BLaER1 treated with 17β-estradiol and CSF1 and Interleukin-3, amounts not matched to agents 10 nM and 100 nM (cell line): Measurements from ENCODE around the gene CRYZL1.
A peak's percentile ranks its signal among the peaks of the same experiment; 100 is the strongest.

Source experiments
- H3K27ac ChIP-seq, 11 experiments: shearing (Covaris generic); formaldehyde crosslinking; 2 replicates each; pipeline ENCODE4 v1.8.1; 2022
- H3K27me3 ChIP-seq, 11 experiments: shearing (Covaris generic); formaldehyde crosslinking; 2 replicates each; pipeline ENCODE4 v1.8.1; 2022
- H3K36me3 ChIP-seq, 11 experiments: shearing (Covaris generic); formaldehyde crosslinking; 2 replicates each; pipeline ENCODE4 v1.8.1; 2022
- H3K4me1 ChIP-seq, 10 experiments: shearing (Covaris generic); formaldehyde crosslinking; 2 replicates each; pipeline ENCODE4 v1.8.1; 2022
- H3K4me2 ChIP-seq, 11 experiments: shearing (Covaris generic); formaldehyde crosslinking; 2 replicates each; pipeline ENCODE4 v1.8.1; 2022
- H3K4me3 ChIP-seq, 10 experiments: shearing (Covaris generic); formaldehyde crosslinking; 2 replicates each; pipeline ENCODE4 v1.8.1; 2022
- H3K9ac ChIP-seq, 11 experiments: shearing (Covaris generic); formaldehyde crosslinking; 2 replicates each; pipeline ENCODE4 v1.8.1; 2022
- H3K9me3 ChIP-seq, 11 experiments: shearing (Covaris generic); formaldehyde crosslinking; replicated peaks in 1 of 11; 2 replicates each; pipeline ENCODE4 v1.8.1; 2022
- H4K20me1 ChIP-seq, 11 experiments: shearing (Covaris generic); formaldehyde crosslinking; 2 replicates each; pipeline ENCODE4 v1.8.1; 2022
- Cebpa-rat ChIP-seq, 11 experiments: shearing (Covaris generic); IDR thresholded peaks; 2 replicates each; pipeline ENCODE4 v1.8.1; 2022

CRYZL1 gene

DNA sequence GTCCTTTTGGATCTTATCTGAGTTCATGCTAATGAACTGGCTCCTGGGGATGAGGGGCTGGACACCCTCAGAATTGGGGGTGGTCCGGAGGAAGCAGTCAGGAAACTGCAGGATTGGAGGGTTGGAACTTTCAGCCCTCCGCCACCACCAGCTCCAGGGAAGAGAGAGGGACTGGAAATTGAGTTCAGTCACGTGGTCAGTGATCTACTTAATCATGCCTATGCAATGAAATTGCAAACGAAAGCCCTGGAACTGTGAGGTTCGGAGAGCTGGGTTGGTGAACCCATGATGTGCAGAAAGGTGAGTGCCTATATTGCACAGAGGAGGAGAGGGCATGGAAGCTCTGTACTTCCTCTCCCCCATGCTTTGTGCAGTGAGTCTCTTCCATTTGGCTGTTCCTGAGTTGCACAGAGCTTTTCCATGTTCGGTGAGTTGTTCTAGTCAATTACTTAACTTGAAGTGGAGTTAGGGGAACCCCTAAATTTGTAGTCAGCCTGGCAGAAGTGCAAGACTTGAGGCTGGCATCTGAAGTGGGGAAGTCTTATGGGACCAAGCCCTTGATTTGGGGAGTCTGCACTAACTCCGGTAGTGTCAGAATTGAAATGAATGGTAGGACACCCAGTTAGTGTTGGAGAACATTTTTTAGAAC, 17.5 kb upstream of the CRYZL1 start:
- peaks cover 0 to 100% (median 0%) of the 10 kb centered on the region in 11 experiments; a peak in 6 of 22 replicates for H4K20me1 ChIP-seq
- H3K27me3 ChIP-seq, result no peaks in the 10 kb centered on the region
- peaks cover 0 to 41% (median 5%) of the 10 kb centered on the region in 11 experiments; a peak in 8 of 22 replicates for H3K36me3 ChIP-seq
- no peak for TF ChIP-seq Cebpa-rat (IDR thresholded peaks at IDR 0.05)
- H3K4me2 ChIP-seq, result peak overlapping the region in 2 of 11 experiments; percentile 90 to 91; a peak in 3 of 22 replicates
- H3K9me3 ChIP-seq, result peaks cover 14 to 32% (median 18%) of the 10 kb centered on the region in 11 experiments; a peak in 21 of 22 replicates
- no peak overlapping the region for H3K9ac ChIP-seq
- H3K4me1 ChIP-seq, result peaks cover 6 to 66% (median 18%) of the 10 kb centered on the region in 10 experiments; a peak in 17 of 20 replicates
- no peak overlapping the region for H3K27ac ChIP-seq
- no peak overlapping the region for H3K4me3 ChIP-seq

DNA sequence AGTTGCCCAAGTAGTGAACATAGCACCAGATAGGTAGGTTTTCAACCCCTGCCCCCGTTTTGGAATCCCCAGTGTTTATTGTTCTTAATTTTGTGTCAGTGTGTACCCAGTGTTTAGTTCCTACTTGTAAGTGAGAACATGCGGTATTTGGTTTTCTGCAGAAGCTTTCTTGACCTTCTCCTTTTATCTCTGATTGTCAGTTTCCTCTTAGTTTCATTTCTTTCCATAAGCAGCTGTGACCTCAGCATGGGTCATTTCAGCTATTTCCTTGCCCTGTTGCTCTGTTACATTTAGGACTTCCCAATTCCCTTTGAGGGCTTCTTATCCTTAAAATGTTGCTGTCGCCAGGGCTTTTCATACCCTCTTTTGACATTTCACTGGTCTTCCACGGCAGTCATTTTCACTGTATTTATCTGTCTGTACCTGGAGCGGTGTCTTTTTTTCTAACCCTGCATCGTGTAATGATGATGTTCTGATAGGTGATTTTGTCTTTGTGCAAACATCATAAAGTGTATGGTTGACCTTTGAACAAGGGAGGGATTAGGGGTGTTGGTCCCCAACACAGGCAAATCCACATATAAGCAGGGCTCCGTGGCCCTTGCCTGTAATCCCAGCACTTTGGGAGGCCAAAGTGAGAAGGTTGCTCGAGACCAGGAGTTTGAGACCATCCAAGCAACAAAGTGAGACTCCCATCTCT, 15.7 kb upstream of the CRYZL1 start:
- Histone ChIP-seq H3K36me3 (peaks cover 0 to 48% (median 5%) of the 10 kb centered on the region in 11 experiments; a peak in 8 of 22 replicates), H3K27ac (peak overlapping the region in 3 of 11 experiments; percentile 33 to 53 (median 44); a peak in 6 of 22 replicates), H3K9ac (peak overlapping the region in 3 of 11 experiments; percentile 18 to 42 (median 34); a peak in 2 of 22 replicates), H3K27me3 (no peaks in the 10 kb centered on the region), H3K4me1 (peaks cover 6 to 73% (median 18%) of the 10 kb centered on the region in 10 experiments; a peak in 17 of 20 replicates), H3K4me3 (peak overlapping the region in 1 of 10 experiments; percentile 15; a peak in 1 of 20 replicates), H3K9me3 (peaks cover 14 to 28% (median 18%) of the 10 kb centered on the region in 11 experiments; a peak in 21 of 22 replicates), H3K4me2 (peak overlapping the region; percentile 2 to 91 (median 29); a peak in 17 of 22 replicates), H4K20me1 (peaks cover 0 to 100% (median 0%) of the 10 kb centered on the region in 11 experiments; a peak in 6 of 22 replicates)
- TF ChIP-seq Cebpa-rat (IDR thresholded peaks at IDR 0.05), result no peak

DNA sequence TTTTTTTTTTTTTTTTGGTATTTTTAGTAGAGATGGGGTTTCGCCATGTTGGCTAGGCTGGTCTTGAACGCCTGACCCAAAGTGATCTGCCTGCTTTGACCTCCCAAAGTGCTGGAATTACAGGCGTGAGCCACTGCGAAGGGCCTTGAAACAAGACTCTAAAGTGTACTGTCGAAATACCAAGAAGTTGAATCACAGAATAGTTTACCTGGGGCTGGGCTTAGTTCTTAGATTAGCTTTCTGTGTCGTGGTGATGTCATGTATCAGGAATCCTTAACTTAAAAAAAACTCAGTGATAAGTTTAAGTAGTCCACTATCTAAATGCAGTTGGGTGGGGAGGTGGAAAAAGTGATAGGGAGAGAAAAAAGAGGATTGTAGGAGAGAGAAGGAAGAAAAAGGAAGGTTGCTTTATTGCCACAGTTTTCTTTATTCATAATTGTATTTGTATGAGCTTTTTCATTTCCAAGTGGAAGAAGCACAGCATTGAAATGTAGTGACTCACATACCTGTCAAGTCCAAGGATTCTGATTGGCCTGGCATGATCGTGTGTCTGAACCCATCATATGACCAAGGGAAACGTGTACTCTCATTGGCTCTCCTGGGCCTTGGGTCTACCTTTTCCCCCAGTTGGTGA, 14.2 kb upstream of the CRYZL1 start:
- Histone ChIP-seq H3K36me3 (peaks cover 0 to 44% (median 0%) of the 10 kb centered on the region in 11 experiments; a peak in 3 of 22 replicates), H3K9ac (no peak overlapping the region), H3K4me3 (no peak overlapping the region), H3K27ac (peak overlapping the region in 1 of 11 experiments; percentile 28; a peak in 4 of 22 replicates), H3K4me1 (peaks cover 6 to 88% (median 18%) of the 10 kb centered on the region in 10 experiments; a peak in 17 of 20 replicates), H3K9me3 (peaks cover 2 to 15% (median 4%) of the 10 kb centered on the region in 11 experiments; a peak in 15 of 22 replicates), H3K4me2 (peak overlapping the region in 5 of 11 experiments; percentile 44 to 91 (median 79); a peak in 9 of 22 replicates), H3K27me3 (no peaks in the 10 kb centered on the region), H4K20me1 (peaks cover 0 to 100% (median 6%) of the 10 kb centered on the region in 11 experiments; a peak in 10 of 22 replicates)
- TF ChIP-seq Cebpa-rat (IDR thresholded peaks at IDR 0.05), result no peak

DNA sequence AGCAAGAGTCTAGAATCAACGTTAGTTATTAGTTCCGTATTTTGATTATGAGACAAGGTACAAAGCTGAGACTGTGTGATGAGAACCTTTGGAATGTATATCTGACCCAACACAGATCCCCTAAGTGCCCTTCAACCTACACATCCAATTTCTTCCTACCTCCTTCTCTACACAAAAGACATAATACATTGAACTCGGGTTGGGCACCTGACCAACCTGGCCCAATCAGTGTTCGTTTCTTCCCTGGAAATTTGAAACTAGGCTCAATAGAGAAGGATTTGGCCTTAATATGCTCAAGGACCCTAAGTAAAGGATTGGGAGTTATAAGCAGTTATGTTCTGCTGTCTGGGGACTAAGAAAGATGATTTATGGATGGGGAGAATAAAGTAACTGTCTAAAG, 12.9 kb upstream of the CRYZL1 start:
- Histone ChIP-seq H3K4me3 (no peak overlapping the region), H3K36me3 (peaks cover 0 to 36% (median 0%) of the 10 kb centered on the region in 11 experiments; a peak in 2 of 22 replicates), H3K4me1 (peaks cover 6 to 89% (median 18%) of the 10 kb centered on the region in 10 experiments; a peak in 16 of 20 replicates), H3K9me3 (peaks cover 0 to 7% (median 0%) of the 10 kb centered on the region in 11 experiments; a peak in 2 of 22 replicates), H3K27ac (peak overlapping the region in 1 of 11 experiments; percentile 27; a peak in 1 of 22 replicates), H4K20me1 (peaks cover 0 to 100% (median 8%) of the 10 kb centered on the region in 11 experiments; a peak in 10 of 22 replicates), H3K27me3 (no peaks in the 10 kb centered on the region), H3K4me2 (peak overlapping the region in 3 of 11 experiments; percentile 79 to 91 (median 90); a peak in 6 of 22 replicates), H3K9ac (no peak overlapping the region; a peak in 1 of 22 replicates)
- TF ChIP-seq Cebpa-rat (IDR thresholded peaks at IDR 0.05), result no peak

DNA sequence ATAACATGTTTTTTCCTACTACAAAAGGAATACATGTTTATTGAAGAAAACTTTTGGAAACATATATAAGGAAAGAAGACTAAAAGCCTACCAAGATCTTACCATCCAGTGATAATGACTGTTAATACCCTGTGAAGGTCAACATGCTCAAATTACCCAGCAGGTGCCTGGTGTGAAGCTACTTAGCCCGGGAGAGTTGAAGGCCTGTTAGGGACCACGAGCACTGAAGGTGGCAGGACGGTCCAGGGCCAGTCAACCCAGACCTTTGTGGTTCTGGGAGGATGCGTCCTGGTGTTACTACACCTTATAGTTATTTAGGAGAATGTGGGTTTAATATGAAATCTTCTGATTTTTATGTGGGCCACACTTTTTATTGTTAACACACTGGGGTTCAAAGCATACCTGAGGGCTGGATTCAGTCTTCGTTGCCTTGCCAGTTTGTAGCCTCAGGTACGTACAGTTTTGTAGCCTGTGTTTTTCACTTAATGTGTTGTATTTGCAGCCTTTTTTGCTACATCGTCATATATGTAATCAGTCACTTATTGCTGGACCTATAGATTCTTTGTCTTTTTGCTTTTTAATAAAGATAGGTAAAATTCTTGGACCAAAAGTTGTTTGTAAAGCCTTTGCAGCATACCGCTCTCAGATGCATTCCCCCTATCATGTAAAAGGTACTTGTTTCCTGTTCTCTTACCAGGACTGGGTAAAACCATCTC, 10.6 kb upstream of the CRYZL1 start:
- Histone ChIP-seq H3K9ac (no peak overlapping the region), H3K36me3 (peaks cover 0 to 31% (median 0%) of the 10 kb centered on the region in 11 experiments; a peak in 3 of 22 replicates), H3K27me3 (no peaks in the 10 kb centered on the region), H3K4me3 (no peak overlapping the region), H3K9me3 (peaks cover 0 to 6% (median 0%) of the 10 kb centered on the region in 11 experiments; a peak in 2 of 22 replicates), H3K4me2 (no peak overlapping the region), H3K27ac (no peak overlapping the region), H3K4me1 (peaks cover 3 to 89% (median 13%) of the 10 kb centered on the region in 10 experiments; a peak in 16 of 20 replicates), H4K20me1 (peaks cover 0 to 100% (median 11%) of the 10 kb centered on the region in 11 experiments; a peak in 11 of 22 replicates)
- TF ChIP-seq Cebpa-rat (IDR thresholded peaks at IDR 0.05), result no peak

DNA sequence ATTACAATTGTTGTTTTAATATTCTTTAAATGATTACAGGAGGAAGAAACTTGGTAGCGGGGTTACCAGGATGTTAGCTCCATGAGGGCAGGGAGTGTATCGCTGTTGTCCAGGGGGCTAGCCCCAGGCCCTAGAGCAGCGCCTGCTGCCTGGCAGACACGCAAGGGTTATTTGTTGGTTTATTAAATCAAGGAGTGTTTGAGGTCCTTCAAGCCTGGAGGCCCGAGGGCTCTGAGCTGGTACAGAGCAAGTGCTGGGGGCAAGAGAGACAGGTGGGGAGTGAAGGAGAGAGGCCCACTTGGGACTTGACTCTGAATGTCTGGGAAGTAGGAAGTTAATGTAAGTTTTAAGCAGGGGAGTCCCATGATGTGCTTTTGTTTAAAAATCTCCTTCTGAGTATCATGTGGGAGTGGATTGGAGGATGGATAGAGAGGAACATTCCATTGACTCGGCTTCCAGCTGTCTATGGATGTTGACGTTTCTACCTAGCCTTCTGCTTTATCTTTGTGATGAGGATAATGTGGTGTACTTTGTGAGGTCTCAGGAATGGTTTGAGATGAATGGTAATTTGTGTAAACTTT, 9.5 kb upstream of the CRYZL1 start:
- H3K4me2 ChIP-seq, result peak overlapping the region in 3 of 11 experiments; percentile 1 to 76 (median 70); a peak in 4 of 22 replicates
- H3K27ac ChIP-seq, result no peak overlapping the region
- no peak overlapping the region for H3K4me3 ChIP-seq
- H3K9ac ChIP-seq, result no peak overlapping the region
- H3K4me1 ChIP-seq, result peaks cover 0 to 87% (median 7%) of the 10 kb centered on the region in 10 experiments; a peak in 10 of 20 replicates
- peaks cover 0 to 32% (median 0%) of the 10 kb centered on the region in 11 experiments; a peak in 4 of 22 replicates for H3K36me3 ChIP-seq
- H3K9me3 ChIP-seq, result peaks cover 0 to 6% (median 0%) of the 10 kb centered on the region in 11 experiments; a peak in 2 of 22 replicates
- TF ChIP-seq Cebpa-rat (IDR thresholded peaks at IDR 0.05), result no peak
- peaks cover 1 to 100% (median 15%) of the 10 kb centered on the region in 11 experiments; a peak in 16 of 22 replicates for H4K20me1 ChIP-seq
- 0 out of 22 replicates have a peak, but pooled peaks cover 0 to 2% (median 0%) of the 10 kb centered on the region in 11 experiments for H3K27me3 ChIP-seq

DNA sequence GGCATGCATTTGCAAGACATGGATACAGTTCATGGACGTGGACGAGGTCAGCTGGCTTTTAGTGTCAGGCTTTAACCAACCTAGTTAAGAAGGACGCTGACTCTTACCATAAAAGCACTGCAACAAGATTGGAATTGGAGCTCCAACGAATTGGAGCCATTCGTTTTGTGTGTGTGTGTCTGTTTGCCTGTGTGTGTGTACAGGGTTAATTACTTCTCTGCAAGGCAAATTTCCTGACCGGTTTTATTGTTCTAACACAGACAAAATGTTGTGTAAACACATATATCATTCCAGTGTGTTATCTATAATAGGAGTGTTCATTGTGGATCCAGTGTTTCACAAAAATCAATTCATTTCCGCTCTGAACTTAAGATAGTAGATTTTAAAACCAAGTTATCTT, 8.7 kb upstream of the CRYZL1 start:
- peaks cover 0 to 87% (median 7%) of the 10 kb centered on the region in 10 experiments; a peak in 10 of 20 replicates for H3K4me1 ChIP-seq
- H3K9me3 ChIP-seq, result peaks cover 0 to 6% (median 0%) of the 10 kb centered on the region in 11 experiments; a peak in 2 of 22 replicates
- H3K4me3 ChIP-seq, result no peak overlapping the region
- peaks cover 9 to 100% (median 22%) of the 10 kb centered on the region in 11 experiments; a peak in 19 of 22 replicates for H4K20me1 ChIP-seq
- no peak overlapping the region for H3K9ac ChIP-seq
- H3K4me2 ChIP-seq, result peak overlapping the region in 3 of 11 experiments; percentile 34 to 76 (median 70); a peak in 5 of 22 replicates
- no peak overlapping the region for H3K27ac ChIP-seq
- TF ChIP-seq Cebpa-rat (IDR thresholded peaks at IDR 0.05), result no peak
- peaks cover 0 to 10% (median 6%) of the 10 kb centered on the region in 11 experiments; a peak in 17 of 22 replicates for H3K27me3 ChIP-seq
- H3K36me3 ChIP-seq, result peaks cover 0 to 36% (median 0%) of the 10 kb centered on the region in 11 experiments; a peak in 4 of 22 replicates
